NCI-H748 treated with DMSO at 0.1 percent for 48 hours (cell line): ENCODE data around the gene PRKAR1A.

ENCODE experiments used
- DNase-seq: peaks from one replicate; lab custom pipeline; 2025; lab: John Stamatoyannopoulos, UW

Gene PRKAR1A

DNA sequence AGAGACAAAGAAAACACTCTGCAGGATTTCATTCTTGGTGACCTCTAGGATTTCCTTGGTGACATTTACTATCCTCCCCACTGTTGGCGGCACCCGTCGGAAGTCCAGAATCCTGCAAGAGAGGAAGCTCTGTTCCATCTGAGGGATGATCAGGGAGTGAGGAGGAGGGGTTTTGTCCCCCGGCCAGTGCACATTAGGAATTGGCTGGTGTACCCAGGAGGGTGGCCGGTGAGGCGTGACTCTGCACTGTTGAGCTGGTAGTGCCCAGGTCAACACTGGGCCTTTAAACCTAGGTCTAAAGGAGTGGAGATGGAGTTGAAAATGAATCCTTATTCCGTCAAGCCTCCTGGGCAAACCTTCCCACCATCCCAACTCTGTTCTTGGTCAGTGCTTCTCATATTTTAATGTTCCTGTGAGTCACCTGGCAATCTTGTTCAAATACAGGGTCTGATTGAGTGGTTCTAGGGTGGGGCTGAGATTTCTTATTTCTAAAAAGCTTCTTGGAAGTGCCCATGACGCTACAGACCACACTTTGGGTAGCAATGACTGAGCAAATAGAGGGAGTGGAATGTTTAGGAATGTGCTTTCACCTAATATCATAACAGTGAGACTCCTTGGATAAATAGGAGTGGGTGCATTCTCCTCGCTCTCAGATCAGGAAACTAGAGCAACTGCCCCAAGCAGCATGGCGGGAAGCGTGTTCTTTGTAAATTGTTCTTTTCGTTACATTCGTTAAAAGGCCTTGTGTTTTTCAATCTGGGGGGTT is 30.7 kb downstream of the PRKAR1A start:
- DNase-seq = no peak

- no peak for DNase-seq
Measured at GRCh38 chr17:68544111-68544915, 32.1 kb downstream of the PRKAR1A start.

GRCh38 chr17:68556551-68556950 is 44.3 kb downstream of the PRKAR1A start:
- DNase-seq = no peak

DNA sequence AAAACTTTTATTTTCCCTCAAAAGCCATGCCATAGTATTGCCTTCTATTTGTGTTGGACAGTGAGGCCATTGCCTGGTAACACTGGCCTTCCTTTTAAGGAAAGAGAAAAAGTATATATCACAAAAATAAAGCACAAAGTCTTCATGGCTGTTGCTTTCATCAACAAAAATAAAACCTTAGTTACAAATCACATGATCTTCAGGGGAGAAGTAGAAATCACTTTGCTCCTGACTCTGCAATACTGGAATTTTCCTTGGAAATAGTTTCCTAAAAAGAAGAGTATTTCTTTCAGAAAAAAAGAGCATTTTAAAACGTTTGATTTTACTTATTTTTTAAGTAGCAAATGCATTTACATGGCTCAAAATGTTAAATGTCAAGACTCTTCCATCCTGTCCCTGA is 47.1 kb downstream of the PRKAR1A start:
- DNase-seq = no peak

GRCh38 chr17:68560966-68561720 is 48.9 kb downstream of the PRKAR1A start:
- no peak for DNase-seq

- no peak for DNase-seq
Measured at GRCh38 chr17:68562736-68563135, 50.5 kb downstream of the PRKAR1A start.

GRCh38 chr17:68564415-68565111 is 52.3 kb downstream of the PRKAR1A start:
- DNase-seq = no peak

DNA sequence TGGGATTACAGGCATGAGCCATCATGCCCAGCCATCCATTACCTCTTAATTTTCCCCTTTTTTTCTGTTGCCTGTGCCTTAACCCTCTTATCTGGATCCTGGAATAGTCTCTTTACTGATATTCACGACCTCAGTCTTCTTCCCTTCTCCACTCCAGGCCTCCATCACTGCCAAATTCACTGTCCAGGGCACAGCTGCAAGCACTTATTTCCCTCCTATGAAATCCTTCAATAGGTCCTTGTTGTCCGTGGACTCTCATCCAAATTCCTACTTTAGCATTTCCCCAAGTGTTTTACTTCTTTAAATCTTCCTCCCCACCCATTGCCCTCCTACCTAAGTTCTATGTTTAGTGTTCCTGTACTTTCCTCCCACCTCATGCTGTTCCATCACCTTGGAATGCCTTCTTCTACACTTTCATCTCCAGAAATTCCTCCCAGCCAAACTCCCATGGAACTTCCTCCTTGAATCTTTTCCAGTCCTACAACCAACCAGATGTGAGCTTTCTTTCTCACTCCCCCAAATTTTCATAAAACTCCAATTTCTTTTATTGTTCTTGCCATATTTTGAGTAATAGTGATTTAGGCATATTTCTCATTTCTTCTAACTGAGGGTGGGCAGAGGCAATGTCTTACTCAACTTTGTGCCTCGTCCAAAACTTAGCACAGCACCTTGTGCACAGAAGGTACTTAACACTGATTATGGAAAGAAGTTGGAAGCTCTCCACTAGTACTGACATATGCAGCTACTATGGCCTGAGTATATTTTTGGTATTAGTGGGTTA is 53.6 kb downstream of the PRKAR1A start:
- no peak for DNase-seq

DNA sequence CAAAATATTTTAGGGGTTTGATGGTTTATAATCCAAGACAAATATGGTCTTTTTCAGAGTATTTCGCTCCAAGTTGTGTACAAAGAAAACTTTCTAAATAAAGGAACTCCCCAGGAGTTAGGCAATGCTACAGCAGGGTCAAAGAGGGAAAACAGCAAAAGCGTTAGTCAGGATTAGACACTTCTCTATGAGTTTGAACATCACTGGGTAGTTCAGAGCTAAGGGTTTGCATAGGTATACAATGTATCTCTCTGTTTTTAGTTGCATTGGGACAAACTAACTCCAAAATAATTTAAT is 54.2 kb downstream of the PRKAR1A start:
- no peak for DNase-seq

- DNase-seq = no peak
Measured at GRCh38 chr17:68567035-68567434, 54.8 kb downstream of the PRKAR1A start.

GRCh38 chr17:68567581-68567980 is 55.4 kb downstream of the PRKAR1A start:
- DNase-seq = no peak

DNA sequence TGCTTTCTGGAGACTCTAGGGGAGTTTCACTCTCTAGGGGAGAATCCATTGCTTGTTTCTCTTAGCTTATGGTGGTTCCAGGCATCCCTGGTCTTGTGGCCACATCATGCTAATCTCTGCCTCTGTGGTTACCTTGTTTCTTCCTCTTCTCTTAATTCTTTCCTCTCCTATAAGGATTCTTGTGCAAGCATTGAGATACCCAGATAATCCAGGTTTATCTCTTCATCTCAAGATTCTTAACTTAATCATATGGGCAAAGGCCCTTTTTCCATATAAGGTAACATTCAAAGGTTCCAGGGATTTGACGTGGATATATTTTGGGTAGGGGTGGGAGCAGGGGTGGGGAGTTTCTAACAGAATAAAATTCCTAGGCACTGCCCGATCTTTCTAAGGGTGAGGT is 56.4 kb downstream of the PRKAR1A start:
- DNase-seq = no peak

- DNase-seq = no peak
Measured at GRCh38 chr17:68569346-68569745, 57.1 kb downstream of the PRKAR1A start.

GRCh38 chr17:68570526-68570925 is 58.3 kb downstream of the PRKAR1A start:
- no peak for DNase-seq

GRCh38 chr17:68572138-68572842 is 60.1 kb downstream of the PRKAR1A start:
- DNase-seq = no peak

DNA sequence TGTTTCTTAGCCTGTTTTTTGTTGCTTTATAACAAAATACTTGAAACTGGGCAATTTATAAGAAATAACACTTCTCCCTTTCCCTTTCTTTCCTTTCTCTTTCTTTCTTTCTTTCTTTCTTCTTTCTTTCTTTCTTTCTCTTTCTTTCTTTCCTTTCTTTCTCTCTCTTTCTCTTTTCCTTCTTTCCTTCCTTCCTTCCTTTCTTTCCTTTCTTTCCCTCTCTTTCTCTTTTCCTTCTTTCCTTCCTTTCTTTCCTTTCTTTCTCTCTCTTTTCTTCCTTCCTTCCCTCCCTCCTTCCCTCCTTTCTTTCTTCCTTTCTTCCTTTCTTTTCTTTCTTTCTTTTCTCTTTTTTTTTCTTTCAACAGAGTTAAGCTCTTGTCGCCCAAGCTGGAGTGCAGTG is 61.1 kb downstream of the PRKAR1A start:
- DNase-seq = no peak

GRCh38 chr17:68576137-68576536 is 63.9 kb downstream of the PRKAR1A start:
- no peak for DNase-seq

- no peak for DNase-seq
Measured at GRCh38 chr17:68576811-68577496, 64.7 kb downstream of the PRKAR1A start.

DNA sequence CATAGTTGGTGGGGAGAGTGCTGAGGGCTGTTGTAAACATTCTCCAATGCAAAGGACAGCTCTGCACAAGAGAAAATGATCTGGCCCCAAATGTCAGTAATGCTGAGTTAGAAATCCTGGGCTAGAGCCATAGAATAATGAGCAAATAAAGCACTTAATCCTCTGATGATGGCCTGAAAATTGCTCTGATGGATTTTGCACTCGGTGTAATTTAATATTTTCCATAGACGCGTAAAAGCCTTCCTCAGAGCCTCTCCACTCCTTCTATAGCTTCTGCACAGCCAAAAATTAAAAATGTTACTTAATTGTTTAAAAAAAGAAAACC is 65.2 kb downstream of the PRKAR1A start:
- no peak for DNase-seq

- DNase-seq = no peak
Measured at GRCh38 chr17:68578236-68578635, 66.0 kb downstream of the PRKAR1A start.
